HG03025 (cell line): Measurements from ENCODE around the gene IFT25.

ENCODE experiments used
- ATAC-seq: cut with Tn5 transposase; IDR thresholded peaks from one replicate; pipeline ENCODE4 v1.9.1; 2021; ENCODE audit warnings: mild to moderate bottlenecking, moderate library complexity; ENCODE audit not compliant: unreplicated experiment, low FRiP score

Gene IFT25

DNA sequence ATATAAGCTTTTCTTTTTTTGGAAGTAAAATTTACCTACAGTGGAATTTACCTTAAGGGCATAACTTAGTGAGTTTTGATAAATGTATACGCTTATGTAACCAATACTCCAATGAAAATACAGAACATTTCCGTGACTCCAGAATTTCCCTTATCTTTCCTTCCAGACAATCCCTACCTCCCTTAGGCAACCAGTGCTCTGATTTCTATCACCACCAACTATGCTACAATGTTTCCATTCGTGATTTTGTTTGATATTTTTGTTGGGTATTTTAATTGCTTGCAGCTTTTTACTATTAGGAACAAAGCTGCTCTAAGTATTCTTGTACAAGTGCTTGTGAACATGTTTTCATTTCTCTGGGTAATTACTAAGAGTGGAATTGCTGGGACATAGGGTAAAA lies 14.6 kb downstream of the IFT25 start:
- ATAC-seq: no peak

DNA sequence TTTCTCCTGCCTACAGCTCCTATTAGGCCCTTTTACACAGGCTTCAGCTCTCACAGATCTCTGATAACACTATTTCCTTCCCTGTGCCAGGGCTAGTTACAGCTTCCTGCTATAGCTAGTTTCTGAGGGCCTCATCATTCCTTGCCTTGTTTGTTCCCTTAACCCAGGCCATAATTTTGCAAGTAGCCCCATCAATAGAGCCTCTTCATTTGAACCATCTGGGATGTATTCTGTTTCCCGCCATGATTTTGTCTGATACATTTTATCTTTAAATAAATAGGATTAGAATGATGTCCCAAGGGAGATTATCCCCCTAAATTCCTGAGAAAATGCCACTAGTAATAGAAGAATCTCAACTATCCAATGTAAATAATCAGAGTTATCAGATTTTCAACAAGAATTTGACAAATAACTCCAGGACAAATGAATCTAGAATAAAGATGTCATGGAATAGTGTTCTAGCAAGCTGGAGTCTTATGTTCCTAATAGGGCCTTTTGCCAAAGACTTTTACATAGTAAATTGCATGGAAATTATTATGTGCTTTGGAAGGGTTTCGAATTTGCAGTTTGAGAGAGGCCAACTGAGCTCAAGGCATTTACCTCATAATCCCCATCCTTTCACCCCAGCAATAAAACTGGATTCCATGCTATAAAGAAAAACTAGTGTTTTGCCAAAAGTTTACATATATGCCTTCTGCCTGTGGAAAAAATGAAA lies 16.1 kb downstream of the IFT25 start:
- no peak for ATAC-seq

DNA sequence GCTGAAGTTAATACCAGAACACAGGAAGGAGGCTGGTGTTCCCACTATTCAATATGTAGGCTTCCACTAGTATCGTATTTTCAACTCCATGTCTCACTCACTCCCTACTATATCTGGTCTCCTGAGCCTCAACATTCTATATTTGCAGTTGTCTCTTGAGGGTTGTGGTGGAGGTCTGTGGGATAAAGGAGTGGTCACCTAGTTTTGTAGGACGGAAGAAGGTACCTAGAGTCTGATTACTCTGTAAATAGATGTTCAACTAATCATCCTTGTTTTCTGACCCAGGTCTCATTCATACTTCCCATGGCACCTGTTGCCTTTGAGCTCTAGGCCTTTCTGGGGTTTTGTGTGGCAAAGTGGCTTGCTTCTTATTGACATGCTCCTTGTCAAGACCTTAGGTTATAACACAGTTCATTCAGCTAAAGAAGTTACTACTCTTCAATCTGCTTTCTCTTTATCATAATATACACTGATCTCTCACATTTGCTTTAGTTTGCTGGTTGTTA lies 18.1 kb downstream of the IFT25 start:
- no peak for ATAC-seq

DNA sequence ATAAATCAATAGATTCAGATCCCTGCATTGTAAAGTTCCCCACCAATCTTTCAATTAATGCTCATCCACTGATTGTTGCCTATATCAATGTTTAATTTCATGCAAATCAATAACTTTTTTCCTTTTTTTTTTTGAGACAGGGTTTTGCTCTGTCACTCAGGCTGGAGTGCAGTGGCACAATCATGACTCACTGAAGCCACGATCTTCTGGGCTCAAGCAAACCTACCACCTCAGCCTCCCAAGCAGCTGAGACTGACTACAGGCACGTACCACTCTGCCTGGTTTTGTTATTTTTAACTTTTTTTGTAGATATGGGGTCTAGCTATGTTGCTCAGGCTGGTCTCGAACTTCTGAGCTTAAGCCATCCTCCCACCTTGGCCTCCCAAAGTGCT lies 25.8 kb downstream of the IFT25 start:
- no peak for ATAC-seq

DNA sequence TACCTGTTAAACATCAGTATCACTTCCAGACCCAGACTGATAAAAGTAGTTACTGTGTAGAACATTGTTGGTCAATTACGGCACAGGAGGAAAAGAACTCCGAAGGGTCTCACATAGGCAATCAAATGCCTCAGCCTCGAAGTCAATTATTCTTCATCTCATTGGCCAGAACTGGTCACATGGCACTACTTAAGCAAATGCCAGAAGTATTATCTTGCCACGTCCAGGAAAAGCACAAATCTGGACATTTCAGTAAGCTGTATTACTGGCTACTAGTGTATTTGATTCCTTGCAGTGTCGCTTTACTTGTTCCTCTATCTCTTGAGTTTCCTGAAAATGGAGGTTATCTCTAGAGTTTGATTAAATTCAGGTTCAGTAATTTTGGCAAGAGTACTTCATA lies 27.2 kb downstream of the IFT25 start:
- no peak for ATAC-seq

DNA sequence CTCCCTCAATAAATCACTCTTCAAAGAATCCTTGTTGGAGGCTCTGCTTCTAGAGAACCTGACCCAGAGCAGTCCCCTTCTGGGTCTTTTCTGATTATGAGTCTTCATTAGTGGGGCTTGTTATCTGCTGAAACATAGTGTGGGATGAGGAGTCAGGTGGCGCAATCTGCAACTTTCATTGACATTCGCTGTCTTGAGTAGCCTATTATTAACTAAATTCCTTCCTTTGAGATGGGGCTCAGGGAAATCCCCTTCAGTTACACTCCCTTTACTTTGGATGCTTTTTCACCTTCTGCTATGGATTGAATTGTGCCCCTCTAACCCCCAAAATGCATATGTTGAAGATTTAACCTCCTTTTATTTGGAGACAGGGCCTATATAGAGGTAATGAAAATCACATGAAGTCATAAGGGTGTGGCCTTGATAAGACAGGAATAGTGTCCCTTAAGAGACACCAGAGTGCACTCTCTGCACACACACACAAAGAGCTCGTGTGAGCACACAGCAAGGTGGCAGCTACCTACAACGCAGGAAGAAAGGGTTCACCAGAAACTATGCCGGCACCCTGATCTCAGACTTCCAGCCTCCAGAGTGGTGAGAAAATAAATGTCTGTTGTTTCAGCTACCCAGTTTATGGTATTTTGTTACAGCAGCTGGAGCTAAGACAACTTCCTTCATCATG lies 32.0 kb downstream of the IFT25 start:
- no peak for ATAC-seq

DNA sequence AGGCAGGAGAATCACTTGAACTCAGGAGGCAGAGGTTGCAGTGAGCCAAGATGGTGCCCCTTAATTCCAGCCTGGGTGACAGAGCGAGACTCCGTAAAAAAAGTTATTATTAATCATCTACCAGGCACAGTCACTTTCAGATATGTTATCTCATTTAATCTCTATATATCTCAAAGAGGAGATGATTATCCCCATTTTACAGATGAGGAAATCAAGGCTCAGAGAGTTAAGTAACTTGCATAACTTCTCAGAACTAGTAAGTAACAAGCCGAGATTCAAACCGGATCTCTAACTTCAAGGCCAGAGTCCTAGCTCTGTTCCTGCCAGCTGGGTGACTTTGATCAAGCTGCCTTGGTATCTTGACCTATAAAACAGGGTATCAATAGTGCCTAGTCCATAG lies 34.1 kb downstream of the IFT25 start:
- no peak for ATAC-seq

DNA sequence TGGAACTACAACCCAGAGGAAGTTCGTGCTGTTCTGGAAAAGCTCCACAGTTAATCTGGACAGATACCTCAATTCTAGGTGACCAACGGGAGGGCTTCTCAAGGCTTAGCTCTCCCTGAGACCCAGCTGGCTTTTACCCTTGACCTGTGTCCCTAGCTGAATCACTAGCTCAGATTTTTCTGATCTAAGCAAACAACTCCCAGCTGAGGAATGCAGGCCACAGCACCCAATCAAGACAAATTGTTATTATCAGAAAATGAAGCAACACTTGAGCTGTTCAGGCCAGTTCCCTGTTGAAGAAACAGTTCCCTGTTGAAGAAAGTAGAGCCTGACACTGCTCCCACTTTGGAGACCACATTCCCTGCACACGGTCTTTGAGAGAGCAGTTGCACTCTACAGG lies 35.6 kb downstream of the IFT25 start:
- ATAC-seq: no peak

DNA sequence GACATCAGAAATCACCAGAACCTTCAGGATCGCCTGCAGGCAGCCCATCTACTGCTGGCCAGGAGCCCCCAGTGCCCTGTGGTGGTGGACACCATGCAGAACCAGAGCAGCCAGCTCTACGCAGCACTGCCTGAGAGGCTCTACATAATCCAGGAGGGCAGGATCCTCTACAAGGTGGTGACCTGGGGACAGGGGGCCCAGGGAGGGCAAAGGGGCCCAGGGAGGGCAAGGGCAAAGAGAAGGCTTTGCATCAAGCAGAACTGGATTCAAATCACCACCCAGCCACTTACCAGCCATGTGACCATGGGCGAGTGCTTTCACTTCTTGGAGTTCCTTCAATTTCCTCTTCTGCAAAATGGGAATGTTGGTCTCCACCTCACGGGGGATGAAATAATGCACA lies 39.4 kb downstream of the IFT25 start:
- ATAC-seq: no peak

DNA sequence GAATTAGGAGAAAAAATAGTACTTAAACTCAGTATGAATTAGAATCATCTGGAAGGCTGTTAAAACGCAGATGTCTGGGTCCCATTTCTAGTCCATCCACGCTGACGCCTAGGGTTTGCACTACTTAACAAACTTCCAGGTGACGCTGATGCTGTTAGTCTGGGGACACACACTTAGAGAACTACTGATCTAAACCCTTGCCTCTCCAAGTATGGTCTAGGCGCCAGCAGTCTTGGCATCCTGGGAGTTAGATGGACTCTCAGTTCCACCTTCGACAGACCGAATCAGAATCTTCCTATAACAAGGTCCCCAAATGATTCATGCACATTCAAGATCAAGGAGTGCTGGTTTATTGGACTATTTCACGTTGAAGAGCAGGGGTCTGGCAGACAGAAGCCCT lies 40.0 kb downstream of the IFT25 start:
- ATAC-seq: no peak

DNA sequence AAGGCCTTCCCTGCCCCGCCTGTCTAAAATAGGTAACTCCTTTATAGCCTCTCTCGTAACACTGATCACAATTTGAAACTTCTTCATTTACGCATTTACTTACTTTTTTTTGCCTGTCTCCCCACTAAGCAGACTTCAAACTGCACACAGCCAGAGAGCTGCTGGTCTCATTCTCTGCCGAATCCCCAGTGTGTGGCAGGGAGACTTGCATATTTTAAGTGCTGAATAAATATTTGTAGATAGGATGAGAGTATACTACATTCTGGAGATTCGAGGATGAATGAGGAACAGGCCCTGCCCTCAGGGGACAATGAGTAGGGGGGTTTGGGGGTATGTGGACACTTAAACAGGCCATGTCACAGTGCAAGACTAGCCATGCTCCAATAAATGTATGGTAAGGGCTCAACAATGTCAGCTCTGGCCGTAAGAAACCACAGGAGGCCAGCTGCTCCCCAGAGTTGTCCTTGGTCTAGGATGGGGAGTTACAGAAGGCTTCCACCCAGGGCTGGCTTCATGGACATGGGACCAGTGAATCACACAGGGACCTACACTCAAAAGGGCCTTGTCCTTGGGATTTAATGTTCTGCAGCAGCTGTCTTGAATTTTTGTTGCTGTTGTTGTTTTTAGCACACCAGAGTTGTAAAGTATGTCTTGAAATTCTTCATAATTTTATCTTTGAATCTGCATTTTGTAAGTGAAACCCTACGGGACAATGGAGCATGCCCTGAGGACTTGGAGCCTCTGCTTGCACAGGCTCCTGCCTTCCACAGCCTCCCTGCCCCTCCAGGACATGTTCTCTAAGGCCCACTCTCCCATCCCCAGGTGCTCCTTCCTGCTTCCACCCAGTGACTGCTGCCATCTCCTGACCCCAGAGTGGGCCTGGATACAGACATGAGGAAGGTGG lies 43.0 kb downstream of the IFT25 start:
- no peak for ATAC-seq

DNA sequence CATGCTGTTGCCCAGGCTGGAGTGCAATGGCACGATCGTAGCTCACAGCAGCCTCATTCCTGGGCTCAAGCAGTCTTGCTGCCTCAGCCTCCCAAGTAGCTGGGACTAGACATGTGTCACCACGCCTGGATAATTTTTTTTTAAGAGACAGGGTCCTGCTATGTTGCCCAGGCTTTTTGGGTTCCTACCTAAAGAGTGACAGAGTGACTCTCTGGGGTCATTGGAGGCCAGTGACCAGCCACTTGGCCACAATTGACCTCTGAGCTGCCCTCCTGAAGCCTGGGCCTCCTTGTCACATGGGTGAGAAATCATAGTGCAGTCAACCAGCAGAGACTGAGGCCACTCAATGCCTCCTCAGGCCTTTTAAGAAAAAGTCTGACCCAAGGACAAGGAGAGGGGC lies 45.8 kb downstream of the IFT25 start:
- no peak for ATAC-seq

DNA sequence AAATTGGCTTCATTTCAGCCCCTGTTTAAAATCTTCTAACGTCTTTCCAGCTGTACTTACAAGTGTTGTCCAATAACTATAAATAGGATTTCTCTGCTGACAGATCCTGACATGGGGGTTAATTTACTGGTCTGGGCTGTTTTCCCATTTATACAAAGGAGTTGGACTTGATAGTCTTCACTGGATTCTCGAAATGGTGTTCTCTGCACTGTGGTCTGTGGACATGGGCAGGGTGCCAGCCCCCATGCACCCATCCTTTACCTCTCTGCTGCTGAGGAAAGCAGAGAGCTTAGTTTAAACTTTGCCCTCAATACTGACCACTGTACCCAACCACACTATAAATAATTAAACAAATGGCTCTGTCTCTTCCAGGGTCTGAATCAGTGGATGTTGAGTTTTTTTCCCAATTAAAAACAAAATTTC lies 46.3 kb downstream of the IFT25 start:
- ATAC-seq: no peak

DNA sequence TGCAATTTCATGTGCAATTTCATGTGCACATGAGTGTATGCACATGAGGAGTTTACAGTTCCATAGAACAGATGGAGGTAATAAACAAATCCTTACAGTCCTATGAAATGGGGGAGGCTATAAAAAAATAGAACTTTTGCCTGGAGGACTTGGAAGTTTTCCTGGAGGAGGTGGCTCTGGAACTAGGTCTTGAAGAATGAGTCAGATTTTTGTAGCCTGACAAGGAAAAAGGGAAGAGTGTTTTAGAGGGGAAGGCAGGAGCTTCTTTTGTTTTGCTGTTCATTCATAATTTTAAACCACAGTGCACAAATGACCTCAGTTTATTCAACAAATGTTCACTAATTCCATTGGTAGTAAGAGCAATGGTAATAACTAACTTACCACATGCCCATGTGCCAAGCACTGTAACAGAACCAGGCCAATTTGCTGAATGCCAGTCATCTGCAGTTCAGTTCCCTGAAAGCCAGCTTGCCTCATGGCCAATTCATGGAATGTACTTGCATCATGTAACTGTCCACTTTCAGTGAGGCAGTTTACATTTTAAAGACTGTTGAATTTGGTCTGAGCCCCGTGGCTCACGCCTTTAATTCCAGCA lies 48.8 kb downstream of the IFT25 start:
- no peak for ATAC-seq

DNA sequence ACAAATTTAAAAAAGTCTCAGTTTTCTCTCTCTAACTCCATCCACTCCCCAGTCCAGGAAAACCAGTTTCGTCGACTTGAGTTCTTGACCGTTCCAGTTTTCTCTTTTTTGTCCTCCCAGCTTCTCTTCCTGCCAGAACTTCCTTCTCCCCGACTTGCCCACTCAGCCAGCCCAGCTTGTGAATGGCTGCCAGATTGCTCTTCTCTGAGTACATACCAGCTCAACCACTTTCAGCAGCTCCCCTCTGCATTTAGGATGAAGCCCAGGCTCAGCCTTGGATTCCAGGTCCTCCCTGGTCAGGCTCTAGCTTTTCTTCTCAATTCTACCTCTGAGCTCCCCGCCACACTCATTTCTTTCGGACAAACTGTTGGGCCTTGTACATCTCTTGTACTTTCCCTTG lies 50.1 kb downstream of the IFT25 start:
- ATAC-seq: no peak

DNA sequence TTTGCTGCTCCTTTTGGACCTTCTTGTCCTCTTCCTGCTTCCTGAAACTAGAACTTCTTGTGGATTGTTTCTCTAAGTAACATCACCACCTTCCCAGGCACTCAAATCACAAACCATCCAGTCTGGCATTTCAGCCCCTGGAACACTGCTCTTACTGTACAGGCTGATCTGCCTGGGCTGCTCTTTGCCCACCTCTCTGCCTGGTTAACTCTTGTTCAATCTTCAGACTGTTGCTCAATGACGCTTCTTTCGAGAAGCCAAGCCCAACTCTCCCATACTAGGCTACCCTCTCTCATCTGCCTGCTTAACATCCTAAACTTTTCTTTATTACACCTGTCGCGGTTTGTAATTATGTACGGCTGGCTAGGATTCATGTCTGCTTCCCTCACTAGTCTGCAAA lies 50.9 kb downstream of the IFT25 start:
- no peak for ATAC-seq

DNA sequence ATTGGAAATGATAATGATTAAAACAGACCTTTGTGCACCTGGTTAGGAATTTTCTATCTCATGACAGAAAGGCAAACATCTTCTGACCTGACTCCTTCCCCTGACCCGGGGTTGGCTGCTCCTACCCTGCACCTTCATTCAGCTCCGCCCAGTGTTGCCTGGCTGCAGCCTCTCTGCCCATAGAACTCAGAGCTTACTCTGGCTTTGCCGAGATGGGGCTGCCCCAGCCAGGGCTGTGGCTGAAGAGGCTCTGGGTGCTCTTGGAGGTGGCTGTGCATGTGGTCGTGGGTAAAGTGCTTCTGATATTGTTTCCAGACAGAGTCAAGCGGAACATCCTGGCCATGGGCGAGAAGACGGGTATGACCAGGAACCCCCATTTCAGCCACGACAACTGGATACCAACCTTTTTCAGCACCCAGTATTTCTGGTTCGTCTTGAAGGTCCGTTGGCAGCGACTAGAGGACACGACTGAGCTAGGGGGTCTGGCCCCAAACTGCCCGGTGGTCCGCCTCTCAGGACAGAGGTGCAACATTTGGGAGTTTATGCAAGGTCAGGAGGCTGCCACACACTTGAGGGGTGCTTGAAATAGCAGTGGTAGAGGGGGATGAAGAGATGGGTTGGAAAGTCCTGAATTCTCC lies 51.4 kb downstream of the IFT25 start, which contains the start of gene DIO1:
Gene DIO1, plus strand, starts transcription at position 189 of the 638 bp plus-strand sequence. Its CDS starts 24 bp downstream, at position 213.
- no peak for ATAC-seq

DNA sequence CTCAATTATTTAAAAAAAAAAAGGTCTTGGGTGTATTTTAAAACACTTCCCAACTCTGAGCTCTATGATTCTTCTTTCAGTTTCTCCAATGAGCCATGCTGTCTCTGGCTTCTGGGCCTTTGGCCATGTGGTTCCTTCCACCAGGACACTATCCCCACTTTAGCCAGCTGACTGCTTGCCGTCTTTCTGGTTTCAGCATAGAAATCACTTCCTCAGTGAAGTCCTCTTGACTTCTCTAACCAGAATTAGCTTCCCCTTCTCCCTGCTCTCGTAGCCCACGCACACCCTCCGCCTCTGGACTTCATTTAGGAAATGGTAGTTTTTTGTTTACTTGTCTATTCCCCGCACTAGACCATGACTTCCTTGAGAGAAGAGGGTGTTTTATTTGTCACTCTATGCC lies 52.6 kb downstream of the IFT25 start:
- ATAC-seq: no peak

DNA sequence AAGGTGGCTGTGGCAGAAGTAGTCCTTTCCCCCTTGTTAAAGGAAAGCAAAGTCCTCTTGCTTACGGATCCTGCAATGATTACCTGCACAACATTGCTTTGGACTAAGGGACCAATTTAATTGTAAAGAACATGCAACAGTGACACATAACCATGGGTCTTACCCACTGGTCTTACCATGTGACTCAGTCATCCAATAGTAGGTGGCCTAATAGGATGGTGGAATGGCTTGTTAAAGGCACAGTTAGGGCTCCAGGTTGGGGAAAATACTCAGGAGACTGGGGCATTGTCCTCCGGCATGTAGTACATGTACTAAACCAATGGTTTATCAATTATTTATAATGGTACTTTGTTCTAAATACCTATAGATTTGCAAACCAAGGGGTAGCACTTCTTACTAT lies 53.8 kb downstream of the IFT25 start:
- no peak for ATAC-seq

DNA sequence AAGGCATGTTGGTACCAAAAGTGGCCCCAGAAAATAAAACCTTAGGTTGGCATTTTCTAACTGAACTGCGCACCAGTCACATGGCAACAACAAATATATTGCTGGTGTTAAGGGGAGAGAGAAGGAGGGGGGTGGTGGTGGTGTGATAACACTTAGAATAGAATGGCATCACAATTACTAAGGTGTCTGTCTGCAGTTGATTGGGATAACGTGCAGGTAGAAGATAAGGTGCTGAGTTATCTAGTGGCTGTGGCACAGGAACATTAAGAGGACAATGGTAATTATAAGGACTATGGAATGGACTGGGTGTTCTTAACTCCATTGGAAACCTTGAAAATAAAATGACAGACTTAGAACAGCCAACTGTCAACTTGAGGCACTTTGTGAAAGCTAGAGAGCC lies 54.5 kb downstream of the IFT25 start:
- ATAC-seq: no peak
